Activated CD4-positive, CD25-positive, alpha-beta regulatory T cell treated with anti-CD3 and anti-CD28 coated beads, Interleukin-2, amount 50 U/mL, for 16 hours (primary cell): ENCODE measurements around the gene SLX9.

Experiments
- DNase-seq: peaks from one replicate; pipeline ENCODE4 v3.0.0-alpha.2; 2020; ENCODE audit warnings: low read depth, low spot score

Gene SLX9

DNA sequence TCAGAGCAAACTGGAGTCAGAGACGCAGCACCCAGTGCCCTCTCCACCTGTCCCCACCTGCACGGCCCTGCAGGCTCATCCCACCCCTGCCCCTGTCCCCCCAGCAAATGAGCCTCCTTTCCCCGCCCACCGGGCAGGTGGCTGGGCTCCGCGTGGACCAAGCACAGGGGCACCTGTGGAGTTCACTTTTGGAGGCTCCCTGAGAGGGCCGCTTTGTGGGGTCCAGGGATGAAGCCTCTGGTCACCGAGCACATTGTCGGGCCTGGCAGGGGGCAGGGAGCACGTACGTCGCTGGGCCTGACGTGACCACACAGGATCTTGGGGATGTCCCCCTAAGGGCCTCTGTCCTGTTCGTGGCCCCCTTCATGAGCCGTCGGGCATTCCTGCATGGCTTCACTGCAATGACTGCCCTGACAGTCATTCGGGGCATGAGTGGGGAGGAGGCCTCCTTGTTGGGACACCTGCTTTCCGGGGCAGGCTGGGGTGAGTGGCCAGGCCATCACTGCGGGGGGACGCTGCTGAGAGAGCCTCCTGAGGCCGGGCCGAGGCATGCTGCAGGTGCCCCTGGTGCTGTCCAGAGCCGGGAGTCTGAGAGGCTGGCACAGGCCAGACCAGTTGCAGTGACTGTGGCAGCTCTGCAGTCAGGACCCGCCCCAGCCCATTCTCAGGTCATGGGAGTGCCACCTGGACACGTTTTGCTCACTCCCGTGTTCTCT is 19.7 kb downstream of the SLX9 start:
- DNase-seq, result no peak

DNA sequence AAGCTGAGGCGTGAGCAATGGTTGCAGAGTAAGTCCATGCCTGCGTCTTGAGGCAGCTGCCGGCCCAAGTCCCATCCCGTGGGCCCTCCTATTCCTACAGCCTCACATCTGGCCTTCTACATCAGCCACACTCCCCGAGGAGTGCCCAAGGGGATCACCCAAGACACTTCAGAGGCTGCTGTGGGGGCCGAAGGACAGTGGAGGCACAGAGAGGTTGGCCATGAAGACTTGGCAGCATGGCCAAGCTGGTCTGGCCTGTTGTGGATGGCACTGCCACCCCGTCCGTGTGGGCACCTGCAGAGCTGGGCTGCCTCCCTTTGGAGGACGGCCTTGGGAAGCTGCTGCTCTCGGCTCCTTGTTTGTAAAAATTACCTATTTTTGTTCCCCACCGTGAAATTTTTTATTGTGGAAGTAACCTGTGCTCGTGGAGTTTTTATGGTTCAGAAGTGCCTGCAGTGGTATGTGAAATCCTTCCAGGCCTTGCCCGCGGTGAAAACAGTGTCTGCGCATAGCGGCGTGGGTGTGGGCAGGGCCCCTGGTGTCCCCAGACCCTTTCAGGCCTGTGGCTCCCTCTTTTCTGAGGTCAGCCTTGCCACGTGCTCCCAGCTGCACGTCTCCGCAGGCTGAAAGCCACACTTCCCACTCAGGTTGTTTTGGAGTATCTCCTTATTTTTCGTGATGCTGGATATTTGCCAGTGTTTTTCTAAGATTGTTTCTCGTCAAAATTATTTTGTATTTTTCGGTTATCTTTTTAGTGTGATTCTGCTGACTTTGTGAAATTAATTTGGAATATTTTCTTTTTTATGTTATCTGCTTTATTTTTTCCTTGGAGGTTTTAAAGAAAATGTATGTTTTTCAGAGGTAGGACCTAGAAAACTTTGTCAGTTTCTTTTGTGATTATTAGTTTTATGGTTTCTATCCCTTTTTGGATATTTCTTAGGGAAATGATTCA is 20.6 kb downstream of the SLX9 start:
- DNase-seq, result no peak

DNA sequence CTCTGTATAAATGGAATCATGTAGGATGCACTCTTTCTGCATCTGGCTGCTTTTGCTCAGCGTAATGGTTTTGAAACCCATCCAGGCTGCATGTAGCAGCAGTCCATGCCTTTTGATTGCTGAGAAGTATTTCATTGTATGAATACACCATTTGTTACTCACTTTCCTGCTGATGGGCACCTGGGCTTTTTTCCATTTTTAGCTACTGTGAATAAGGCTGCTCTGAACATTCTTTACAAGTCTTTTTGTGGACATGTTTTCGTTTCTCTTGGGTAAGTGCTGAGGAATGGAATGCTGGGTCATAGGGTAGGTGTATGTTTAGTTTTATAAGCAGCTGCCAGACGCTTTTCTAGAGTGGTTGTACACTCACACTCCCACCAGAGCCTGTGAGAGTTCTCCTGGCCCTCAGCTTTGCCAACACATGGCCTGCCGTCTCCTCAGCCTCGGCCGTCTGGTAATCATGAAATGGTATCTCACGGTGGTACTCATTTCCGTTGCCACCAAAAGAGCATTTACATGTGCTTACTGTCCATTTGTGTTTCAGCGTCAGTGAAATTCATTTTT is 22.7 kb downstream of the SLX9 start:
- no peak for DNase-seq

- DNase-seq, result no peak
Measured at GRCh38 chr21:44964381-44964780, 24.6 kb downstream of the SLX9 start.

DNA sequence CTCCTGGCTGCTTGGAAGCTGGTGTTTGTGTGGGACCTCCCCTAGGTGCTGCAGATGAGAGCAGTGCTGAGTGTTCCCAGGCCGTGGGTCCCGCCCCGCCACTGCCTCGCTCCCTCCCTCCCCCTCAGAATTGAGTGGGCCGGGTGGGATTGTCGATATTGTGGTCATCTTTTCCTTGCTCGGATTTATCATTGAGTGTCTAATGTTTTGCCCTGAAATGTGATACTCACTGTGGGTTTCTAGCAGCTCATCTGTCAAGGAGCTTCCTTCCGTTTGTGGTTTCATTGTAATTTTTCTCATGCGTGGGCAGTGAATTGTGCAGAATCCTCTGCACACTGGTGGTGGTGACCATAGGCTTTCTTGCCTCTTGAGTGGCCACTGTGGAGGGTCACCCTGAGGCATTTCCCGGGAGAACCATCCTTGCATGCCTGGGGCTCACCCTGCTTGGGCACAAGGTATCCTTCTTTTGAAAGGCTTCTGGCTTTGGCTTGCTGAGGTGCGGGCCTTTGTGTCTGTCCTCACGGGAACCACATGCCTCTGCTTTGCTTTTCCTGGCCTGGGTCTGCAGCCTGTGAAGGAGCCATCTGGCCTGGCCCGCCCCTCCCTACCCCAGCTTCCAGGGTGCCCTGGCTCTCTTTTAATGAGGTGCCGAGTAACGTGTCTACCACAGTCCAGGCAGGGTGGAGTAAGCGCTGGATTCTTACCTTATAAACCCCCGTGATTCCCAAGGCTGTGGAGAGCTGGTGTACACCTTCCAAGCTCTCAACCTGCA is 25.6 kb downstream of the SLX9 start:
- no peak for DNase-seq

DNA sequence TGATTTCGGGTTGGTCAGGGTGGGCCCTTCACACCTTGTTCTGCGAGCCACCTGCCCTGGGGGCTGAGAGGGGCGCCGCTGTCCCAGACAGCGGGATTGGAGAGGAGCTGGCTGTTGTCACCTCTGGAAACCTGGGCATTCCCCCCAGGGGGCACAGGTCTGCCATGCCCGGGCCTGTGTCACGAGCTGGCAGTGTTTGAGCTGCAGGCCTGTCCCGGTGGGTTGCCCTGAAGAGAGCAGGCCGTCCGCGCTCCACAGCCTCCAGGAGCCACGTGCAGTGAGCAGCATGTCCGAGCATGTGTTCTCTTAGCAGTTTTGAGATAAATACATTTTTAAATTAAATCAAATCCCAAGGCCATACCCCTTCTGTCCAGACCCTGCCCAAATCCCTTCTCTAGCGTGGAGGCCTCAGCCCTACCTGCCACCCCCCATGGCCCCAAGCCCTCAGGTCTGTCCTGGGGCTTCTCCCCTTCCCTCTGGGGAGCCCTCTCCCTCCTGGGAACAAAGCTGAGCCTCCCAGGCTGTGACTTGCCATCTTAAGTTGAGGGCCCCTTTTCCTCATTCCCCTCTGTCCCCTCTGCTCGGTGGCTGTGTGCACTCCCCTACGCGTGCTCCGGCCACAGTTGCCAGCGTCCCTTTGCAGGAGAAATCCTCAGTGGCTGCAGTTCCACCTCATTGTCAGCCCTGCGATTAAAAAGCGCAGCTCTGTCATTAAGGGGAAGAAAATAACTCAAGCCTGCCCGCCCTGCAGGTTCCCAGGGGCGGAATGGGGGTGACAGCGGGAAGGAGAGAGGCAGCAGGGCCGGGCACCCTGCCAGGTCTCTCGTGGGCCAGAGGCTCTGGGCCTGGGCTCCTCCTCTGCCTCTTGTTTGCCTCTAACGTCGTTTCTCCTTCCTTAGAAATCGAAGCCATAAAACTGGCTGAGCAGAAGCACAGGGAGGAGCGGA is 26.6 kb downstream of the SLX9 start:
- DNase-seq, result no peak

DNA sequence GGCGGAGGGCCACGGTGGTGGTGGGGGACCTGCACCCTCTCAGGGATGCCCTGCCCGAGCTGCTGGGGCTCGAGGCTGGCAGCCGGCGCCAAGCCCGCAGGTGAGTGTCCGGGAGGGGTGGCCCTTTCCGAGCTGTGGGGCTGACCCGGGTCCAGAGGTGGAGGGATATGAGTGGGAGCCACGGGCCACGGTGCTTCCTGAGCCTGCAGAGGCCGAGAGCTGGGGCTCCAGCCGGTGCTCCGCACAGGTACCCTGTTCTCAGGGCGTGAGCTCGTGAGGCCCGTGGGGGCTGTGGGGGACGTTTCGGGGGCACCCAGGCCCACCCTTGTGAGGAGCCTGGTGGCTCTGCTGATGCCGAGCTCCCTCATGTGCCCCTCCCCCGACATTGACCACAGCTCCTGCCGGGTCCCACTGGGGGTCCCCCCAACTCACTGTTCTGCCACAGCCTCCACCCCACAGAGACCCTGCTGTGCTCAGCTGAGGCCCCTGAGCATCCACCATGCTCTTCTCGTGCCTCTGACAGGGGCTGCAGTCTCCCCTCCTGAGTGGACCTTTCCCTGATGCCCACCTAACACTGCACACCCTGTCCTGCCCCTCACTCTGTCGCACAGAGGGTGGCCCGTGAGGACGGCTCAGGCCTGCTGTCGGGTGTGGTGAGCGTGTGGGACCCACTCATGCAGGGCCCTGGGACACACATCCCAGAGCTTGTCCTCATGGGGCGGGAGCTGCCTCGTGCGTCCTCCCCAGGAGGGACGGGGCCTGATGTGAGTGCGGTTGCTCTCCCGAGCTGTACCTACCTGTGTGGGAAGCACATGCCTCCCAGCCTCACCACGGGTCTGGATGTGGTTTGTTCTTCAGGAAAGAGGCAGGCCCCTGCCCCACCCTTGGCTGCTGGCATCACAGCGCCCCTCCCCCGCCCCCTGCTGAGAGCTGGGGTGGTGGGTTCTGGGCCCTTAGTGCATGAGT is 27.5 kb downstream of the SLX9 start:
- DNase-seq, result no peak

DNA sequence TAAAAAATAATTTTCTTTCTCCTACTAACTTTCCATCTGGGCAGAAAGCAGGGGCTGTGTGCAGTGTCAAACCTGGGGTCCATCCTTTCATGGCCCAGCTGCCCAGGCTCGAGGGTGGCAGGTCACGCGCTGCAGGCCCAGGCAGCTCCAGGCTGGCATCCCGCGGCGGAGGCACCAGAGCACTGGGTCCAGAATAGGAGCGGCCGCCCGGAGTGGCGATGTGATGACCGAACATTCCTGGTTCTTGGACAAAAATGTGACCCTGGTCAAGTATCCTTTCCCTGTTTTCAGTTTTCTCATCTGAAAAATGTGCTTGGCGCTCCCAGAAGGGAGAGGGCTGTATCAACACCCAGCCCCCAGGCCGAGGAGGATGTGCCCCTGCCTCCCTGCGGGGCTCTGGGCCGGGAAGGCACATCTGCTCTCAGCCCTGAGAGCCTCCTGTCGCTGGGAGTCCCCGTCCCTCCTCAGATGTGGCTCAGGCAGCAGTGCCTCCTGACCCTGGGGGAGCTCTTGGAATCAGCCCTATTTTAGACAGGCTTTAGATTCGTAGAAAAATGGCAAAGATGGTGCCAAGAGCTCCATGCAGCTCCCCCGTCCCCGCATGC is 29.3 kb downstream of the SLX9 start:
- DNase-seq, result no peak

GRCh38 chr21:44969931-44970755 is 30.3 kb downstream of the SLX9 start:
- DNase-seq, result no peak

DNA sequence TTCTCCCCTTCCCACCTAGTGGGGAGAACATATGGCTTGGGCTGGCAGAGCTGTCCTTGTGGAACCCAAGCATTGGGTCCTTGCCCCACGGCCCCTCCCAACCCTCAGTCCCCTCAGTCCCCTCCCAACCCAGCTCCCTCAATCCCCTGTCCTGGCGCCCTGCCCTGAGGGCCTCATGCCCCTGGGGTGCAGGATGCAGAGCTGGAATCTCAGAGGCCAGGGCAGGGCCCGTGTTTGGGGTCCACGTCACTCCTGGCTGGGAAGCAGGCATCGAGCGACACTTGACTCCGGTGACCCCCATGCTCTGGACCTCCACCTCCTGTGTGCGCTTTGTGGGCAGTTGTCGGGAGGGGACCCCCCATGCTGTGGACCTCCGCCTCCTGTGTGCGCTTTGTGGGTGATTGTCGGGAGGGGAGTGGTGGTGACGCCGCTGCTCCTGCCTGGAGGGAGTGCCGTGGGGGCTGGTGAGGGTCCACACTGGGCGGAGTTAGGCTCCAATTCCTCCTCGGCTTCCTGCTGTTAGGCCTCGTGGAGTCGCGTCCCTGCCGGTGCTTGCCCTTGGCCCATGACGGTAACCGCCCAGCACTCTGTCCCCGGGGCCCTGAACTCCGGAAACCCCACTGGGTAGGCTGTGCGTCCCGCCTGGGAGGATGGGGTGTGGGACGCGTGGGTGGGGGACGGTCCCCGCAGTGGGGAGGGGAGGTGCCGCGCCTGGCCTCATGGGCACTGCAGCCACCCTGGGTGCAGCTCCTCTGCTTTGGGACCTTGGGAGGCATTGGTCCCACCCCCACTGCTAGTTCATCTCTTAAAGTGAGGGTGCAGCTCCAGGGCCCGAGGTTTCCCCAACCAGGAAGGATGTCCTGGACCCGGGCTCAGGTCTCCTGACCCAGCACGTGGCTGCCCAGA is 31.2 kb downstream of the SLX9 start:
- no peak for DNase-seq

DNA sequence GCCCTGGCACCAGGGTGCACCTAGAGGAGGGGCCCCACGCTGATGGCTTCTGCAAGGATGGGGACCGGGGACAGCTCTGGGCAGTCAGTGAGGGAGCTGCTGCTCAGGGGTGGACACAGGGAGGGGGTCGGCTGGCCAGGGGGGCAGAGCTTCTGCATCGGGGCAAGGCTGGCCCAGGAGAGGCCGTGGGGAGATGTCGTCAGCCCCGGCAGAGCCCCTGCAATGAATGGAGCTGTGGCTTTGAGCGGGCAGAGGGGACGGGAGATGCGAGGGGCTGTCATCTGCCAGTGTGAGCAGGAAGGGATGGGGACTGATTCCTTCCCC is 31.8 kb downstream of the SLX9 start:
- no peak for DNase-seq

DNA sequence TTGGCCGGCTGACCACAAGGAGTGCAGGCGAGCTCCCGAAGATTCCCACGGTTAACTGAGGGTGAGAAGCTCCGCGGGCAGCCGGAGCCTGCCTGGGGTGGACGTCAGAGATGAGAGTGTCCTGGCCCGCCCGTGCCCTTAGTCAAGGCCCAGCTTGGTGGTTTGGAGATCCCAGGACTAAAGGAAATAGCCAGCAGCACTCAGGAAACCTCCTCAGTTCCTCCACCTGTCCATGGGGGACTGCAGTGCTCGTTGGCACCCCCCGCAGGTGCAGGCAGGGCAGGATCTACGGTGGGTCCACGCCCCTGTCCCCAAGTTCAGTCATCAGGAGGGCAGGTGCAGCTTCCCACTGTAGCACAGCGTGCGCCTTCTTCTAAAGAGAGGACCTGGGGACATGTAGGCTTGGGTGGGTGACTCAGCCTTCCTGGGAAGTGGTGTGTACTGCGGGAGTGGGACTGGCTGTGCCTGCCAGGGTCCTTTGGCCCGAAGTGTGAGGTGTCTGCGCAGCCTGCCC is 32.5 kb downstream of the SLX9 start:
- DNase-seq, result no peak

DNA sequence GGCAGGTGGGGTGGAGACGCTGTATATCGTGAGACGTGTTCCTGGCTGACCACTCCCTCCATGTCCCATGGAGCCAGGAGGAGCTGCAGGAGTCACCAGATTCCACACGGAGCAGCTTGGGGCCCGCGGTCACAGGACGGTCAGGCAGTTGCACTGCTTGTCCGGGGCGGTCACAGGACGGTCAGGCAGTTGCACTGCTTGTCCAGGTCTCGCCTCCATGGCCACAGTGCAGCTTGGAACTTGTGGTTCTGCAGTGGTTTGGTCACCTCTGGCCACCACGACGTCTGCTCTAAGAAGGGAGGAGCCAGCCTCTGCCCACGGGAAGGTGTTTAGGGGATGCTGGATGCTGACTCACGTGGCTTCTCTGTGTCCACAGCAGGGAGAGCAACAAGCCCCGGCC is 33.0 kb downstream of the SLX9 start:
- DNase-seq, result no peak

DNA sequence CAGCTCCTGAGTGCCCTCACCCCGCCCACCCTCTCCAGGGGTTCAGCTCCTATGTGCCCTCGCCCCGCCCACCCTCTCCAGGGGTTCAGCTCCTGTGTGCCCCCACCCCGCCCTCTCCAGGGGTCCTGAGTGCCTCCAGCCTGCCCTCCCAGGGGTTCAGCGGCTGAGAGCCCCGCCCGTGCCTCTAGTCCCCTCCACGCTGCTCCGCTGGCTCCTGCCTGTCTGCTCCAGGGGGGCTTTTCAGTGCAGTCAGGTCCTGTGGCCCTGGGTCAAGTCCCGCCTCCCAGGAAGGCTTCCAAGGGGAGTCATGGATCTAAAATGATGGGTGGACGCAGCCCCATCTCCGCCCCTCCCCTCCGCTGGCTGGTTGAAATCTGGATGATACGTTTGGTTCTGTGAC is 33.8 kb downstream of the SLX9 start:
- no peak for DNase-seq

DNA sequence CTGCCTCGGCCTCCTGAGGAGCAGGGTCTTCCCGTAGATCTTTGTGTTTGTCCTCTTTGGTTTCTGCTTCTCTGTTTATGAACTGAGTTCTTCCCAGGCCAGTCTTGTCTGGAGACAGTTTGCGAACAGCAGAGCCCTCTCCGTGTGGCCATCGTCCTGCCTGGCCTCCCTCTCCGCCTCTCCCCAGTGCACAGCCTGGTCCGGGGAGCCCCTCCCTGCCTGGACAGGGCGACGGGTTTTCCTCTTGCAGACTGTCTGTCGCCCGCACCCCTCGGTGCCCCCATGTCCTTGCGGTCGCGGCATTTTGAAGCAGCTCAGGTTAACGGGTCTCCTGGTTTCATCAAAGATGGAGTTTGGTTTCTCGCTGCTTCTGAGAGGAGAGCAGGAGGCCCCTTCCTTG is 34.8 kb downstream of the SLX9 start:
- DNase-seq, result no peak

DNA sequence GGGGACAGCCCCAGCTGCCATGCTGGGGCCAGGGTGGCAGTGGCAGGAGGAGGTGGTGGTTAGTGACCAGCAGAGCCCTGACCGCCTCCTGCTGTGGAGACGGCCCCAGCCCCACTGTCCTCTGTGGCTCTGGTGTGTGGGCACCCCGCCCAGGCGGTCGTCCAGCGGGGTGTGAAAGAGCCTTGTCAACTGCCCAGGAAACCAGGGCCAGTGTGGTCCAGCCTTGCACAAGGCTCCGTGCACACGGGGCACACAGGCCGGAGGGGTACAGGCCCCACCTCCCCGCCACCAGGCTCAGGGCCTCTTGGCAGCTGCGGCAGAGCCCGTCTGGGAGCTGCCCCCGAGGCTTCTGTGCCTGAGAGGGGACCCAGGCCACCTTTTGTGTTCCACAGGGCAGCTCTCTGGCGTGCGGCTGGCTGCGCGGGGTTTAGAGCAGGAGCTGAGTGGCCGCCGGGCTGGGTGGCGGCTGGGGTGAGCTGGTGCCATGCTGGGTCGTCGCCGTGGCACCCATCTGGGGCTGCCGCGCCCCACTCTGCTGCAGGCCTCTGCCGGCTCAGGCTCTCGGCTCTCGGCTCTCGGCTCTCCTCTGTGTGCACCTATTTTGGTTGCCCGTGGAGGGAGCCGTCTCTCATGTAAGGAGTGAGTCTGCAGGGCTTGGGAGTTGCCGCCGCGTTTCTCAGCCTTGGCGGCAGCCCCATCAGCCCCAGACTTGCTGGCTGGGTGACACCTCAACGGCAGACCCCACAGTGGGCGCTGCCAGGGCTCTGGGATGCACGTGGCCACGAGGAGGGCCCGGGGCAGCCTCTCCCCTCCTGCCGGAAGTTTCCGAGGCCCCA is 36.1 kb downstream of the SLX9 start:
- no peak for DNase-seq
